HL-60/S4 treated with retinoic acid at 250 ng/mL for 4 days and 3 days (cell line): ENCODE data around the gene ELMO1.

Experiments
- in situ Hi-C: fragments of 300-500 bp; cut with MboI; formaldehyde crosslinking; loops from 2 replicates; pipeline ENCODE4 v1.7.0; 2022; ENCODE audit warnings: low sequenced_read_pairs

ELMO1 gene

GRCh38 chr7:37320140-37320847, 128.4 kb downstream of the ELMO1 start:
- in situ Hi-C loops: no loop called here

DNA sequence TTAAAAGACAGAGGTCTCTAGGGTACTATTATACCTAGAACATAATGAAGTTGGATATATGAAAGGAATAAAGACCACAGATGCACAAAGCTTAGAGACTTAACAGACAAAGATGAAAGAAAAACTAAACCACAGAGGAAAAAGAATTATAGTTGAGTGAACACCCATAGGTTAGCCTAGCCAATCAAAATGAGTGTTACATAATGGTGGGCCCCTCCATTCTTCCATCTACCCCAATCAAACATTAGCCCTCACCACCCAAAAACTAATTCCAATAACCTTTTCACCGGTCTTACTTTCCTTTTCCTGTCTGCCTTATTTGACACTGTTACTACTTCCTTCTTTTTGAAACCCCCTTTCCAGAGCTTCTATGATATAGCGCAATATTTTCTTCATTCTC, 130.1 kb downstream of the ELMO1 start:
- in situ Hi-C loops: no loop called here

- in situ Hi-C loops: no loop called here
Observed at GRCh38 chr7:37315772-37316715, 132.6 kb downstream of the ELMO1 start.

- in situ Hi-C loops: no loop called here
Observed at GRCh38 chr7:37312608-37313007, 136.1 kb downstream of the ELMO1 start.

GRCh38 chr7:37311355-37311754, 137.3 kb downstream of the ELMO1 start:
- in situ Hi-C loops: no loop called here

DNA sequence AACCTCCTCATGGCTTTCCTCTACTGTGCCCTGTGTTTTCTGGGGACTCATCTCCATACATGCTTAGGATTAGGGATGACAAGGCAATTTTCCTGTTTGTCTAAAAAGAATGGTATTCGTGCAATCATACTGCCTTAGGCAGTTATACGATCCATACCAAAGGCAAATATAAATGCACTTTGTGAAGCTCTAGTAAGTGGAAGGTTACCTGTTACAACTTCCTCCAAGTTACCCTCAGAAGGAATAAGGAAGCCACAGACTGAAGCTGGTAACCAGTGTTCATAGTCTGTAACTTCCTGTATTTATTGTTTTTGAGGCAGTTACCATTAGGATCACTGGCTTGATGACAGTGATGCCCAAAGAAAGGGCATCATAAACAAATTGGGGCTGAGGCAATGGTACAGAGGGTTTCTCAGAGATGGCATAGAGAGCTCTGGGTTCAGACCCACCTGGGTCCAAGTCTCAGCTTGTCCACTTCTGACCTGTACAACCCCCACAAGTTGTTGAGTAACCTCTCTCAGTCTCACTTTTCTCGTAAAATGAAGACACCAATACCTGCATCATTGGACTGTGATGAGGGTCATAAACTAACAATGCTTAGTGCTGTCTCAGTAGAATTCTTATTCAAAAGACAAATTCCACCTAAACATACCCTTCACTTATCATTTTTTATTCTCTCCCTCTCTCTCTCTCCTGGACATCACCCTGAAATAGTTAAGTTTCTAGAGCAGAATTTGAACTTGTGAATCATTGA, 138.2 kb downstream of the ELMO1 start:
- in situ Hi-C loops: no loop called here

DNA sequence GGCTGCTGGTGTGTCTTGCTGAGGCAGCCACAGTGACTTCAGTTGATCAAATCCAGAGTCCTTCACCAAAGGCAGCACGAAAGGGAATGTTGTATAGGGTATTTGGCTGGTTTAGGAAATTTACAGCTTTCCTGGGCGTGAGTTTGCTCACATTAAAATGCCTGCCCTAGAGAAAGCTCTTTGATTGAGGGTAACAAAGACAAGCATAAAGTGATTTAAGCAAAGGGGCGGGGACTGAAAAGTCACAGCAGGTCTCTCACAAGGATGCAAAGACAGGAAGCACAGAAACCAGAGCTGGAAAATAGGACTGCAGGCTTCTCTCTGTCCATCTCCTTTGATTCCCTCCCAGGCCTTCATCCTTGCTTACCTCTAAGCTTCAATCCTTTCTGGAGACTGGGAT, 139.2 kb downstream of the ELMO1 start:
- in situ Hi-C loops: no loop called here

DNA sequence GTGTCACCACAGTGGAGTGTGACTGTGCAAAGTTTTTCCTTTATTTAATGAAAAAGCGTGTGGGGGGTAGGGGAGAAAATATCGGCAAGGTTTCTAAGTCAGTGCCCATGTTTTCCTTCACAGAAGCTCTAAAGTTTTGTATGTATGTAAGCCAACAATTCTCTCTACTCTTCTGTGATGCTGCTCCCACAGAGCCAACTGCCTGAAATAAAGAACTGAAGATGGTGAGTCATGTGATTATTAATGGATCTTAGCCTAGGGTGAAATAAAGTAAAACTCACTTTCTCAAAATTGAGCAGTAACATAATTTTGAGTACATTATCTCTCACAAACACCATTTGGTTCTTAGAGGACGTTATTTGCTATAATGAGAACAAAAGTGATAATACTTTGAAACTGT, 143.7 kb downstream of the ELMO1 start:
- in situ Hi-C loops: no loop called here

DNA sequence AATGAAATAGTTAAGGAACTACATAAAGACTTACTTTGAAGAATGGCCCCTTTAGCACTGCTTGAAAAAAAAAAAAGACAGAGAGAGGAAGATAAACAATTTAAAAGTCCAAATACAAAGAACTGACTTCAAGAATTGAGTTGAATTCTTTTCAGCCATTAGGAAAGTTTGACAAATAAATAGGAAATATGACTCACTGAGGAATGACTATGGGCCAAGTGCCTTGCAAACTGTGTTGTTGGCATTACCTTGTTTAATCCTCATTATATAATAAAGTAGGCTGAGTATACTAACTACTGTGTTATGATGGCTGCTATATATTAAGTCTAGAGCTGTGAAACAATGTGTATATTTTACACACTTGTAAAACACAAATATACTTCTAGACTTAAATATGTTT, 151.1 kb downstream of the ELMO1 start:
- in situ Hi-C loops: no loop called here

DNA sequence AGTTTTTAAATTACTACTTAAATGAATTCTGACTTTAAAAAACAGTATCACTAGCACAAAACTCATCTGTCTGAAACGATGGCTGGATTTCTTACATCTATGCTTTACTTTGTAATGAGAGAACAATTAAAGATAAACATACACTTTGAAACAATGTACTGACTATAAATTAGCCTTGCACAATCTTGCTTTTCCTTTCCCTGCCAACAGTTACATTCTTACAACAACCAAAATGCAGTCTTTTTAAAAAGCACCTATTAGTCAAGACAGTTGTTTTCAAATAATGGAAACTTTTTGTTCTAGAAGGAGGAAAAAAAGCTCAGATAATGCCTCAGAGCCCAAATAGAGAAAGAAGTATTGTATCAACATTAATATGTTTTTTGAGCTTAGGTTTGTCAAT, 153.3 kb downstream of the ELMO1 start:
- in situ Hi-C loops: no loop called here

DNA sequence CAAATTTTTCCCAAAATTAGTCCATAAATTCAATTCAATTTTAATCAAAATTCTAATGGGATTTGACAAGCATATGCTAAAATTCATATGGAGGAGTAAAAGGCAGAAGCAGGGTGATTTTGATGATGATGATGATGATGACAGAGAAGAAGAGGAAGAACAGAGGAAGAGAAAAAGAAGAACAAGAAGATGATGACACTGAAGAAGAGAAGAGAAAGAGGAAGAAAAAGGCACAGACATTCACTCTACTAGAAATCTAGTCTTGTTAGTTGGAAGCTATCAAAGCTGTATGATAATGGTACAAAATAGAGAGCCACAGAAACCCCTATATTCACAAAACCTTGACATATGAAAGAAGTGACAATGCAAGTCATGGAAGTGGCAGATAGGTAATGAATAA, 157.9 kb downstream of the ELMO1 start:
- in situ Hi-C loops: no loop called here

DNA sequence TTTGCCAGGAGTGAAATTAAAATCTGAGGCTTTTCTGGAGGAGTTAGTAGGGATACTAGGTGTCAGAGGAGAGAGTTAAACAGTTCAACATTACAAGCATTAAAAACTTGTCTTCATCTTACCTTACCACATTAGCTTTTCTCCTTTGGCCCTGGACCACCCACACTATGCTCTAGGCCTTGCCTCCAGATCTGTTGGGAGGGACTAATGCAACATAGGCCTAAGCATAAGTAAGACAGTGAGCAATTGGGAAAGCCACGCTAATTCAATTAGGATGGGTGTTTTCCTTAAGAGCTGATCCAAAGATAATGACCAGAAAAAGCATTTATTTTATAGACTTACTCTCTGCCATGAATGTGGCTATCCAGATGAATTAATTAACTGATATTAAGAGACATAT, 158.9 kb downstream of the ELMO1 start:
- in situ Hi-C loops: no loop called here

DNA sequence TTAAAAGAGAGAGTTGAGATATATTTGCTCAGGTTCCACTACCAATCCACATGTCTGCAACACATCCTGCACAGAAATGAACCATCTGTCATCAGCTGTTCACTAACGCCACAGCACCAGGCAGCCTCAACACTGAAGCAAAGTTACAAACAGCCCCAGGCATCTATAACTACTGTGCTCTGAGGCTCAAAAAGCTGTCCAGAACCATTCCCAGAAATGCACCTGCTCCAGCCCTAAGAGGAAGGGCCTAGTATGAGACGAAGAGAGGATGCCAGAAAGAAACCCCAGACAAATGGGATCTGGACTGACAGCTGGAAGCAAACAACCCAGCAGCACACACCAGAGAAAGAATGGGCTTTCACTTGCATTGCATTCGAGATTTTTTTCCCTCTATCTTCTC, 159.3 kb downstream of the ELMO1 start:
- in situ Hi-C loops: no loop called here

GRCh38 chr7:37287131-37287855, 161.4 kb downstream of the ELMO1 start:
- in situ Hi-C loops: no loop called here

- in situ Hi-C loops: no loop called here
Observed at GRCh38 chr7:37286454-37286832, 162.2 kb downstream of the ELMO1 start.

DNA sequence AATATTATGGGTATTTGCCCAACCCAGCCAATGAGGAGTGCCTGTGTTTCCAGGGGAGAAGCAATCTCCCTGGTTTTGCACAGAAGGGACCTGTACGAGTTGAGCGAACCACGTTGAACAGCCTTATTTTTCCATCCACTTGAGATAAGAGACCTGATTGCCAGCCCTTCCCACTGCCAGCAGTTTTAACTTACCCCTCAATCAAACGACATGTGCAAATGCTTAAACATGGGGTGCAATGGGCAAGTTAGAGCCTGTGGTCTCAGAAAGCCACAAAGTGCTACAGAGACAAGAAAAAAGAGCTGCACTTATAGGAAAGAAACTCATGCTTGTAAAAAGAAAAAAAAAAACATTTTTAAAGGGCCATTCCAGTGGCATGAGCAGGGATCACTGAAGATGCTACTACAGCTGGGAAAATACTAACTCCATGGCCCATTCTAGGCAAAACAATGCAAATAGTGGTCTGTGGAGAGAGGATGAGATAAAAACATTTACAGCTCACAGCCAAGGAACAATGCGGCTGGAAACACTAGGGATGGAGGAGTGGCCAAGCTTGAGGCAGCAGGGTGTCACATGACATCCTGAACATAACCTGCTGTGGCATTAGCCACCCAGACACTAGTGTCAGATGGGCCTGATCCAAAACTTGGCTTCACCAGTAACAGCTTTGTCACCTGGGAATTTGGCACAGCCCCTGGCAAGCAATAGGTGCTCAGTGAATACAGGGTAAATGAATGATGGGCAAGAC, 162.8 kb downstream of the ELMO1 start:
- in situ Hi-C loops: no loop called here

GRCh38 chr7:37284805-37285231, 163.8 kb downstream of the ELMO1 start:
- in situ Hi-C loops: no loop called here

- in situ Hi-C loops: no loop called here
Observed at GRCh38 chr7:37284285-37284684, 164.4 kb downstream of the ELMO1 start.

DNA sequence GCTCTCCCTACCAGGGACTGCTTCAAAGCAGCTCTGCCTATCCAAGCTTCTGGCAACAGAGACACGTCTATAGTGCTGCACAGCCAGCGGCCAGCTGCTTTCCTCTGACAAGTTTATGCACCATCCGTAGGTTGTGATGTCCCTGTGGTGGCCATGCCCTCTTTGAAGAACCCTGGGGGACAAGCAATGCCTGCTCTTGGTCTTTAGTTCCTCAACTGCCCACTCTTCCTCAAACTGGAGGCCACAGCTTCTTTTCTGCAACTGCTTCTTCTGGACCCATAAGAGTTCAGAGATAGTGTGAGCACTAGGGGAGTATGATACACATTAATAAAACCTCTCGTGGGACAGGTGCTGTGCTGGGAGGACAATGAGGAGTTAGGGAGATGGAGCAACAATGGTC, 164.9 kb downstream of the ELMO1 start:
- in situ Hi-C loops: no loop called here

DNA sequence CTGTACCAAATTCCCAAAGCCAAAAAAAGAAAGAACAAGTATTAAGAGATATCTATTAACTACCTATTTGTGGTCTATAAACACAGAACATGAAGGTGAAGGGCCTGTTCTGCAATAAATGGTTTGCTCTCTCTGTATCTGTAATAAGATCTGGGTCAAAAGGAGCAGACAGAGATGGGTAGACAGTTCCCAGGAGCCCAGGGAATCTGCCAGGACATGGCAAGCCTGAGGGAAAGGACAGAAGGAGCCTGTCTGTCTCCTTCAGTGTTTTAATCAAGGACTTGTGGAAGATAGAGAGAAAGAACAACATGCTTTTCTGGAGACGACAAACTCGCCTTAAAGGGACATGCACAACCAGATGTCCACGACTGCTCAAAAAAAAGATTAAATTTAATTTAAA, 165.7 kb downstream of the ELMO1 start:
- in situ Hi-C loops: no loop called here
